Astrocyte (in vitro differentiated cells and primary cell): Measurements from ENCODE around the gene OPN1LW. TPM values are rescaled to one million over a fixed set of nuclear protein-coding genes. Genes with fewer than 3 reads are reported as not detected.

ENCODE experiments used
- DNase-seq: peaks from one replicate; pipeline ENCODE4 v3.0.0-alpha.2; 2010; ENCODE audit warnings: low read depth
- FAIRE-seq: peaks from 2 replicates; lab custom pipeline; 2011; peaks lifted over from hg19 to GRCh38; lab: Jason Lieb, UNC
- H2AFZ ChIP-seq: 2 replicates; pipeline ENCODE4 v1.6.0; 2012; ENCODE audit warnings: low read depth, low read length, inconsistent platforms
- H3K27ac ChIP-seq: 2 replicates; pipeline ENCODE4 v1.5.1; 2011; ENCODE audit warnings: low read depth, low read length, inconsistent platforms
- H3K27me3 ChIP-seq: 2 replicates; pipeline ENCODE4 v1.6.0; 2011; ENCODE audit warnings: low read length, inconsistent platforms; ENCODE audit not compliant: insufficient read depth
- H3K36me3 ChIP-seq: 2 replicates; pipeline ENCODE4 v1.5.1; 2011; ENCODE audit warnings: low read length, inconsistent platforms; ENCODE audit not compliant: insufficient read depth
- H3K4me1 ChIP-seq: 2 replicates; pipeline ENCODE4 v1.5.1; 2011; ENCODE audit warnings: low read length, inconsistent platforms; ENCODE audit not compliant: insufficient read depth
- H3K4me2 ChIP-seq: 2 replicates; pipeline ENCODE4 v1.6.0; 2012; ENCODE audit warnings: low read length, inconsistent platforms
- H3K4me3 ChIP-seq: 2 replicates; pipeline ENCODE4 v1.5.1; 2011; ENCODE audit warnings: low read depth, mild to moderate bottlenecking, low read length, inconsistent platforms; ENCODE audit not compliant: insufficient read depth
- H3K79me2 ChIP-seq: 2 replicates; pipeline ENCODE4 v1.6.0; 2012; ENCODE audit warnings: mild to moderate bottlenecking, low read length, inconsistent platforms; ENCODE audit not compliant: insufficient read depth
- H3K9ac ChIP-seq: 2 replicates; pipeline ENCODE4 v1.6.0; 2012; ENCODE audit warnings: mild to moderate bottlenecking, low read length, inconsistent platforms
- H3K9me3 ChIP-seq: 2 replicates; pipeline ENCODE4 v1.5.1; 2012; ENCODE audit warnings: low read depth, mild to moderate bottlenecking, low read length, inconsistent platforms; ENCODE audit not compliant: insufficient read depth
- H4K20me1 ChIP-seq: 2 replicates; pipeline ENCODE4 v1.6.0; 2012; ENCODE audit warnings: low read length, inconsistent platforms; ENCODE audit not compliant: insufficient read depth
- H3K27ac Mint-ChIP-seq: one replicate; pipeline ENCODE4 v1.8.0; 2021; ENCODE audit warnings: mild to moderate bottlenecking, mixed read lengths; ENCODE audit not compliant: unreplicated experiment
- H3K27me3 Mint-ChIP-seq: one replicate; pipeline ENCODE4 v1.8.0; 2021; ENCODE audit warnings: low read depth, mixed read lengths; ENCODE audit not compliant: unreplicated experiment
- H3K36me3 Mint-ChIP-seq: one replicate; pipeline ENCODE4 v1.8.0; 2021; ENCODE audit warnings: low read depth, mixed read lengths; ENCODE audit not compliant: unreplicated experiment
- H3K4me1 Mint-ChIP-seq: one replicate; pipeline ENCODE4 v1.8.0; 2021; ENCODE audit warnings: low read depth, mixed read lengths; ENCODE audit not compliant: unreplicated experiment
- H3K4me3 Mint-ChIP-seq: one replicate; pipeline ENCODE4 v1.8.0; 2021; ENCODE audit warnings: mild to moderate bottlenecking, moderate library complexity, mixed read lengths; ENCODE audit not compliant: unreplicated experiment
- H3K9me3 Mint-ChIP-seq: one replicate; pipeline ENCODE4 v1.8.0; 2021; ENCODE audit warnings: mild to moderate bottlenecking, mixed read lengths; ENCODE audit not compliant: unreplicated experiment
- EZH2 ChIP-seq: IDR thresholded peaks from 2 replicates; pipeline ENCODE4 v1.6.1; 2012; ENCODE audit warnings: mild to moderate bottlenecking, low read length, inconsistent platforms; ENCODE audit not compliant: insufficient read depth
- total RNA-seq: library from RNA; stranded (reverse); gene quantifications from 2 replicates; pipeline ENCODE4 v1.2.1, GENCODE V29; 2021
- TF ChIP-seq, protein P1 (sequence below): IDR thresholded peaks from 2 replicates; pipeline ENCODE4 v1.5.1; 2011; ENCODE audit warnings: low read depth, mild to moderate bottlenecking, inconsistent platforms, low read length, moderate library complexity; ENCODE audit not compliant: insufficient read depth

OPN1LW gene
- total RNA-seq, 1 donor from 2014 or later: not detected

DNA sequence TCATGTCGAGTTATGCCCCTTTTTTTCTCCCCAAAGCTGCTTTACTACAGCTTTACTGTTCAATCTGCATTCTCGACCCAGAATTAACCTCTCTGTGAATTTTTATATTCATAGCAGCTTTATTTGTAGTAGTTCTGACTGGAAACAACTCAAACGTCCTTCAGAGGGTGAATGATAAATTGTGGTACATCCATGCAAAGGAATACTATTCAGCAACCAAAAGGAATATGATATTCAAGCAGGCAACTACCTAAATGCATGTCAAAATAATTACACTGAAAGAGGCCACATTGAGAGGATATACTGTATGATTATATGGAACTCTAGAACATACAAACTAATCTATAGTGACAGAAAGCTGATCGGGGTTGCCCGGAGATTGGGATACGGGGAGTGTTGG, 26.5 kb upstream of the OPN1LW start:
- H3K36me3 Mint-ChIP-seq: no peaks in the 10 kb centered on the region
- no peaks in the 10 kb centered on the region for H3K9me3 Mint-ChIP-seq
- DNase-seq (no peak), FAIRE-seq (no peak)
- Histone ChIP-seq H4K20me1 (no peaks in the 10 kb centered on the region), H3K79me2 (no peaks in the 10 kb centered on the region), H3K4me2 (no peak overlapping the region), H2AFZ (no peak overlapping the region), H3K9me3 (no peaks in the 10 kb centered on the region), H3K36me3 (no peaks in the 10 kb centered on the region), H3K27ac (no peak overlapping the region), H3K27me3 (no peaks in the 10 kb centered on the region), H3K4me3 (no peak overlapping the region), H3K4me1 (no peaks in the 10 kb centered on the region), H3K9ac (no peak overlapping the region)
- H3K4me3 Mint-ChIP-seq: no peak overlapping the region
- no peak overlapping the region for H3K27ac Mint-ChIP-seq
- H3K4me1 Mint-ChIP-seq: no peaks in the 10 kb centered on the region
- H3K27me3 Mint-ChIP-seq: peaks cover 19% of the 10 kb centered on the region
- no peak for TF ChIP-seq EZH2
- TF ChIP-seq, protein P1, sequence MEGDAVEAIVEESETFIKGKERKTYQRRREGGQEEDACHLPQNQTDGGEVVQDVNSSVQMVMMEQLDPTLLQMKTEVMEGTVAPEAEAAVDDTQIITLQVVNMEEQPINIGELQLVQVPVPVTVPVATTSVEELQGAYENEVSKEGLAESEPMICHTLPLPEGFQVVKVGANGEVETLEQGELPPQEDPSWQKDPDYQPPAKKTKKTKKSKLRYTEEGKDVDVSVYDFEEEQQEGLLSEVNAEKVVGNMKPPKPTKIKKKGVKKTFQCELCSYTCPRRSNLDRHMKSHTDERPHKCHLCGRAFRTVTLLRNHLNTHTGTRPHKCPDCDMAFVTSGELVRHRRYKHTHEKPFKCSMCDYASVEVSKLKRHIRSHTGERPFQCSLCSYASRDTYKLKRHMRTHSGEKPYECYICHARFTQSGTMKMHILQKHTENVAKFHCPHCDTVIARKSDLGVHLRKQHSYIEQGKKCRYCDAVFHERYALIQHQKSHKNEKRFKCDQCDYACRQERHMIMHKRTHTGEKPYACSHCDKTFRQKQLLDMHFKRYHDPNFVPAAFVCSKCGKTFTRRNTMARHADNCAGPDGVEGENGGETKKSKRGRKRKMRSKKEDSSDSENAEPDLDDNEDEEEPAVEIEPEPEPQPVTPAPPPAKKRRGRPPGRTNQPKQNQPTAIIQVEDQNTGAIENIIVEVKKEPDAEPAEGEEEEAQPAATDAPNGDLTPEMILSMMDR: no peak

DNA sequence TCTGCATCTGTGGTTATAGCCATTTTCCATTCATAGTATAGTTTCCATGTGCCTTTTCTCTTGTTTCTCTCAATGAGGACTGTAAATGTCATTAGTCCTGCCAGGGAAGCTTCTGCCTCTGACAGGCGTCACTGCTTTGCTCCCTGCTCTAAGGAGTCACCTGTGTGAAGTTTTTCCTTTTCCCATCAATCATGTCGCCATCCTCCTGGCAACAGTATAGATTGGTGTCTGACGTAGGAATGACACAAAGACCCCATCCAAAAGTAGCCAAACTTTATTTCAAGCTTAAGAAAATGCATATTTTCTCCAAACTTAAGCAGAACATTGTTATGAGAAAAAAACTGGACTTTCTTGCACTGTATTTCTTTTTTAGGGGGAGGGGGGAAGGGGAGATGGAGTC, 23.5 kb upstream of the OPN1LW start:
- Mint-ChIP-seq H3K9me3 (no peaks in the 10 kb centered on the region), H3K4me1 (no peaks in the 10 kb centered on the region), H3K27ac (no peak overlapping the region), H3K36me3 (no peaks in the 10 kb centered on the region), H3K4me3 (no peak overlapping the region), H3K27me3 (peaks cover 7% of the 10 kb centered on the region)
- Histone ChIP-seq H3K27me3 (no peaks in the 10 kb centered on the region), H3K79me2 (no peaks in the 10 kb centered on the region), H3K4me1 (no peaks in the 10 kb centered on the region), H3K4me3 (no peak overlapping the region), H3K9me3 (no peaks in the 10 kb centered on the region), H3K4me2 (no peak overlapping the region), H3K9ac (no peak overlapping the region), H2AFZ (no peak overlapping the region), H4K20me1 (no peaks in the 10 kb centered on the region), H3K36me3 (no peaks in the 10 kb centered on the region), H3K27ac (no peak overlapping the region)
- FAIRE-seq (no peak), DNase-seq (no peak)
- TF ChIP-seq, protein P1: no peak
- TF ChIP-seq EZH2: no peak

DNA sequence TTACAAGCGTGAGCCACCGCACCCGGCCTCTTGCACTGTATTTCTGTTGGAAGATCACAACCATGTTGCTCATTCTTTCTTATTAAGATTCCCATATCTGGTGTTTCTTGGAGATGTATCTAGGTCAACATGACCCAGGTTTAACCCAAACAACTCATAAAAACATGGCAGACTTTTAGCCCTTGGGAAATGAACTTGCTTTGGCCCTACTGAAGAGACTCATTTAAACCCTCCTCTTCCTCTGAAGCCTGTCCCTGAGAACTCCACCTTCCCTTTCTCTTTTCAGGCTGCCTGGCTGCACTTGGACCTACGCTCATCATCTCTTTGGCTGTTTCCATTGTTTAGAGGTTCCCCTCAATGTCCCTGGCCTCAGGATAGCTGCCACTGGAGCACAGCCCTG, 22.8 kb upstream of the OPN1LW start:
- Histone ChIP-seq H3K36me3 (no peaks in the 10 kb centered on the region), H2AFZ (no peak overlapping the region), H3K4me3 (no peak overlapping the region), H3K27me3 (no peaks in the 10 kb centered on the region), H4K20me1 (no peaks in the 10 kb centered on the region), H3K4me2 (no peak overlapping the region), H3K4me1 (no peaks in the 10 kb centered on the region), H3K27ac (no peak overlapping the region), H3K79me2 (no peaks in the 10 kb centered on the region), H3K9me3 (no peaks in the 10 kb centered on the region), H3K9ac (no peak overlapping the region)
- Mint-ChIP-seq H3K9me3 (no peaks in the 10 kb centered on the region), H3K4me3 (no peak overlapping the region), H3K27ac (no peak overlapping the region), H3K4me1 (no peaks in the 10 kb centered on the region), H3K36me3 (no peaks in the 10 kb centered on the region), H3K27me3 (peaks cover 6% of the 10 kb centered on the region)
- DNase-seq (no peak), FAIRE-seq (no peak)
- TF ChIP-seq, protein P1: no peak
- no peak for TF ChIP-seq EZH2
